ENCODE data around the gene TSPEAR.
"Not testable (repeated sequence)": the region's sequence is repeated elsewhere in the genome, so short reads cannot be mapped to it uniquely, and the experiment has no call there.

TSPEAR gene

GRCh38 chr21:44640761-44641160 lies 70.6 kb downstream of the TSPEAR start:
- DNase-seq (ENCODE audit: low spot score): no peak

GRCh38 chr21:44639331-44639655 lies 72.1 kb downstream of the TSPEAR start:
- in situ Hi-C loops (cut with MboI; ENCODE audit: low pct_unique_long_range_greater_than_20kb, low sequenced_read_pairs, unreplicated experiment): no loop called here
- DNase-seq (ENCODE audit: low spot score): no peak
- no peak for TF ChIP-seq CTCF (IDR thresholded peaks at IDR 0.05; ENCODE audit: extremely low read depth, insufficient read depth, missing control alignments)

More at GRCh38 chr21:44640761-44641160, 70.6 kb downstream of the TSPEAR start:
- in situ Hi-C loops (cut with MboI; ENCODE audit: low pct_unique_long_range_greater_than_20kb, low sequenced_read_pairs, unreplicated experiment): no loop called here
- no peak for TF ChIP-seq CTCF (IDR thresholded peaks at IDR 0.05; ENCODE audit: extremely low read depth, insufficient read depth, missing control alignments)

GRCh38 chr21:44638506-44639330 lies 72.7 kb downstream of the TSPEAR start:
- in situ Hi-C loops (cut with MboI; ENCODE audit: low pct_unique_long_range_greater_than_20kb, low sequenced_read_pairs, unreplicated experiment); DNase-seq (ENCODE audit: low spot score): not testable (repeated sequence)

- in situ Hi-C loops (cut with MboI; ENCODE audit: low pct_unique_long_range_greater_than_20kb, low sequenced_read_pairs, unreplicated experiment); DNase-seq (ENCODE audit: low spot score): not testable (repeated sequence)
These were observed 73.5 kb downstream of the TSPEAR start for GRCh38 chr21:44637851-44638348.

- DNase-seq (ENCODE audit: low spot score): no peak
- in situ Hi-C loops (cut with MboI; ENCODE audit: low pct_unique_long_range_greater_than_20kb, low sequenced_read_pairs, unreplicated experiment): no loop called here
- no peak for TF ChIP-seq CTCF (IDR thresholded peaks at IDR 0.05; ENCODE audit: extremely low read depth, insufficient read depth, missing control alignments)
These were observed 74.1 kb downstream of the TSPEAR start, which contains the start of gene KRTAP10-10 for GRCh38 chr21:44637018-44637850. KRTAP10-10 (plus strand) TSS chr21:44637356; CDS start chr21:44637418, 62 bp downstream.

- no peak for TF ChIP-seq CTCF (IDR thresholded peaks at IDR 0.05; ENCODE audit: extremely low read depth, insufficient read depth, missing control alignments)
- DNase-seq (ENCODE audit: low spot score): no peak
- in situ Hi-C loops (cut with MboI; ENCODE audit: low pct_unique_long_range_greater_than_20kb, low sequenced_read_pairs, unreplicated experiment): no loop called here
These were observed 75.0 kb downstream of the TSPEAR start for GRCh38 chr21:44636209-44637017.

GRCh38 chr21:44632067-44632466 lies 79.3 kb downstream of the TSPEAR start:
- no peak for DNase-seq (ENCODE audit: low spot score)
- in situ Hi-C loops (cut with MboI; ENCODE audit: low pct_unique_long_range_greater_than_20kb, low sequenced_read_pairs, unreplicated experiment): no loop called here
- no peak for TF ChIP-seq CTCF (IDR thresholded peaks at IDR 0.05; ENCODE audit: extremely low read depth, insufficient read depth, missing control alignments)

All from GM13977 (cell line).